Activated CD4-positive, alpha-beta T cell treated with anti-CD3 and anti-CD28 coated beads for 48 hours (primary cell): ENCODE measurements around the gene CIPC.

ENCODE experiments used
- DNase-seq: peaks from one replicate; pipeline ENCODE4 v3.0.0-alpha.2; 2020

The CIPC gene

GRCh38 chr14:77104393-77104792 lies 6.3 kb downstream of the CIPC start:
- DNase-seq, result no peak

DNA sequence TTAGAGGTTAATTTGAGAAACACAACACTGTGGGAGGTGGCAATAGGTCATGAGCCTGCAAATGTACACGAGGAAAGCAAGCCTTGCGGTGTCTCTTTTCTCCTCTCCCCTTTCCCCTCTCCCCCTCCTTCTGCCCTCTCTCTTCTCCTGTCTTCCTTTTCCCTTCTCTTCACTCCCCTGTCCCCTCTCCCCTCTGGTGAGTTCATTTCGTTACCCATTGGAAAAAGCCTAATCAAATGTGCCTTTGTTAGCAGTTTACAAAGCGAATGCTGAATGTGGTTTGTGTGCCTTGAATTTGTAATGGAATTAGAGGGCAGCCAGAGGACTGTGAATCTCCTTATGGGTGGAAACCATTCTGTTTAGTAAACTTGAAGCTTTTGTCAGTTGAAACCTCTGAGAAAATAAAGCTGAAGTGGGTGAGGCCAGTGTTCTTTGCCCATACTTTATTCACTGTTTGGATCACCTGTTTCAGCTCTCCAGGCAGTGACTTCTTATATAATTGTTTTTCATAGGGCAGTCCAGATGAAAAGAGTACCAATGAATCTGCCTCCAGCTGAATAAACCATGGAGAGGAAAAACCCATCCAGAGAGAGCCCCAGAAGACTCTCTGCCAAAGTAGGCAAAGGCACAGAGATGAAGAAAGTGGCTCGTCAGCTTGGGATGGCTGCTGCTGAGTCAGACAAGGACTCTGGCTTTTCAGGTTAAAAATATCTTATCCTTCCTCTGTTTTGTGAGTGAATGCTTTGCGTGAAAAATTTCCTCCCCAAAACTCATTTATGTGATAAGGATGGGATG lies 7.3 kb downstream of the CIPC start:
- no peak for DNase-seq

GRCh38 chr14:77106666-77107065 lies 8.6 kb downstream of the CIPC start:
- DNase-seq, result no peak

DNA sequence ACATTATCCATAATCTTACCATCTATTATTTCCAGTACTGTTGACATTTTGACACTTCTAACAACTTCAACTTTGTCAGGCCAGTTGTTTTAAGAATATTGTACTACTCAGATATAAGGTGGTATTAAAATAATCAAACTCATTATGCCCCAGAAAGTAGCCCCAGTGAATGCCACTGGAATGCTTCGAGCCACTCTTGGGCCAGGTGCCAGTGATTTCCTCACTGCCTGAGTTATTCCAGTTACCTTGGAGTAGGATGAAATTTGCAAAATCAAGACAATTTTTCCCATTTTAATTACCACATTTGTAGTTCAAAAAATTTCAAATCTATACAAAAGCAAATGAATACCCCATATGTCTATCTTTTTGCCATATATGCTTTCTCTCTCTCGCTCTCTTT lies 9.2 kb downstream of the CIPC start:
- DNase-seq, result no peak

GRCh38 chr14:77108753-77109152 lies 10.7 kb downstream of the CIPC start:
- no peak for DNase-seq

GRCh38 chr14:77109656-77110055 lies 11.6 kb downstream of the CIPC start:
- DNase-seq, result no peak

- DNase-seq, result no peak
Observed at GRCh38 chr14:77110286-77110685, 12.2 kb downstream of the CIPC start.

DNA sequence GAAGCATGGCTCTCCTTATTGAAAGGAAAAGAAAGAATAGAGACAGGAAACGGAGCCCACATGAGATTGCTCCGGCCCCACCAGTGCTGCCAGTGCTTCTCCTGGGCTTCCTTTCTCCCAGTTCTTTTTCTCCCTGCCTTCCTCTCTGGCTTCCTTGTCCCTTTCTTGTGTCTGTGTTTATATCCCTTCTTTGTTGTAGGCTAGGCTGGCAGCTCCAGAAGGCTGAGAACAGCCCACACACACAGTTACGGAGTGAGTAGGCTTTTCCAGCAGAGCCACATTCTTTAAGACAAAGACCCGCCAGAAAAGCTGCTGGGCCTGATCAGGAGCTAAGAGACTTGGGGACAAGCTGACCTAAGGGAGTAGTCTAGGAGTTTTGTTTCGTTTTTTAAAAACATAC lies 13.0 kb downstream of the CIPC start:
- DNase-seq, result no peak

GRCh38 chr14:77113644-77114043 lies 15.6 kb downstream of the CIPC start:
- DNase-seq, result no peak

GRCh38 chr14:77114609-77115008 lies 16.6 kb downstream of the CIPC start:
- DNase-seq, result no peak

DNA sequence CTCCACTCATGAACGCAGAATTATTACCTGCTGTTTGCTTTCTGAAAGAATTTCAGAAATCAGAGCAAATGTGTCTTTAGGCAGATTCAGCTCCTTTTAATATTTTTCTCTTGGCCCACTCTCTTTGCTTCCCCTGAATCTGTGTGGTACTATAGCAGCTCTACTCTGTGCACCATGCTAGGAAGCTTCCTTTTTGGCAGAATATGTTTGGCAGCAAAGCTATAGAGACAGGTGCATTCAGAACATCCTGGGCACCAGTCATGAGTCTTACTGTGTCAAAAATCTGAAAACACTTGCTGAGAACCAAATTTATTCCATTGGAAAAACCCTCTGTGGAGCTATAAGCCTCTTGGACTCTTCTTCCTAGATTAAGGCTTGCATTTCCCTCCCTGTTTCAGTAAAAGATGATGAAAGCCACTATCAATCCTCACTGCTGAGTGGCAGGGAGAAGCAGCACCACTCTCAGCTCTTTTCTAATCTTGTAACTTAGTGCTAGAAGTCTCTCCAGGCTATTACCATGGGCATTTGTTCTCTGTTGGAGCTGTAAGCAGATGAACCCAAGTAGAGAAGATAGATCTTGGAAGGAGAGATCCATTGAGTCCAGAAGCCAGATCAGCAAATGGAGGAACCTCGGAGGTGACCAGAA lies 18.2 kb downstream of the CIPC start:
- DNase-seq, result no peak

DNA sequence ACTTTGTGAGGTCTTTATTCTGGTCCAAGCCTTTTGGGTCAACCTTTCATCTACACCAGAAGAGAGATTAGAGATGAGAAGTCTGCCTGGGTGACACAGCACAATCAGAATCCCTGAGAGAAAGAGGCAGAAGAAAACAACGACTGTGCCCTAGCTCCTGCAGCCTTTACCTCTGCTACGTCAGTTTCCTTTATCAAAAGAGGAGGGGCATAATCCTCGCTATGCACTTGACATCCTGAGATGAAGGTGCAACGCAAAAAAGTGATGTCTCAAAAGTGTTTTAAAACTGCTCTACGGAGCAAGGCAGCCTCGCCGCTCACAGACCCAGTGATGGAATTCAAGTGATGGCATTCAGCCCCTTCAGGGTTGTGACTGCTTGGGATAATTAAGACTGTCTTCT lies 21.8 kb downstream of the CIPC start:
- no peak for DNase-seq

- no peak for DNase-seq
Observed at GRCh38 chr14:77120771-77121743, 23.0 kb downstream of the CIPC start.

DNA sequence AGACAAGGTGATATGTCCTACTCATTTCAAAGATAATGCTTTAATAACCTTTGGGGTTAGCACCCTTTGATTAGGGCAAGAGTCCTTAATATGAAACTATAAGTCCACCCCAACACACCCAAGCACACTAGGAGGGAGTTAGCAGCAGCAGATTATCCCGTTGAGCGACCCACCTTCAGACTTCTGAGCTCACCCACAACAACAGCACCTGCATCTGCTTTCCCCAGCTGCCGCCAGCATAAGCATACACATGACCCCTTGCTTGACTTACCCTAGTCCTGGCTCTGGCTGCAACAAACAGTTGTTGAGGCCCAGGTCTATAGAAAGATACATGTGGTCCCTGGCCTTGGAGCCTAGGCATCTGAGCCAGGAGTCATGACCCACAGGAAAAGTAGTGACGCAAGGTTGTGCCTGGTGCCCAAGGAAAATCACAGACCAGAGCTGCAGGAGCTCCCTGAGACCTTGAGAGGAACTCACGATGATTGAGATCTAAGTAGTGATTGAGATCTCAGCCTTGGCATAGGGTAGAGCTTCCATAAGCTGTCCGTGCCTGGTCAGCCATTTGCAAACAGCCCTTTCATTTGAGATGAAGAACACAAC lies 24.6 kb downstream of the CIPC start:
- no peak for DNase-seq

DNA sequence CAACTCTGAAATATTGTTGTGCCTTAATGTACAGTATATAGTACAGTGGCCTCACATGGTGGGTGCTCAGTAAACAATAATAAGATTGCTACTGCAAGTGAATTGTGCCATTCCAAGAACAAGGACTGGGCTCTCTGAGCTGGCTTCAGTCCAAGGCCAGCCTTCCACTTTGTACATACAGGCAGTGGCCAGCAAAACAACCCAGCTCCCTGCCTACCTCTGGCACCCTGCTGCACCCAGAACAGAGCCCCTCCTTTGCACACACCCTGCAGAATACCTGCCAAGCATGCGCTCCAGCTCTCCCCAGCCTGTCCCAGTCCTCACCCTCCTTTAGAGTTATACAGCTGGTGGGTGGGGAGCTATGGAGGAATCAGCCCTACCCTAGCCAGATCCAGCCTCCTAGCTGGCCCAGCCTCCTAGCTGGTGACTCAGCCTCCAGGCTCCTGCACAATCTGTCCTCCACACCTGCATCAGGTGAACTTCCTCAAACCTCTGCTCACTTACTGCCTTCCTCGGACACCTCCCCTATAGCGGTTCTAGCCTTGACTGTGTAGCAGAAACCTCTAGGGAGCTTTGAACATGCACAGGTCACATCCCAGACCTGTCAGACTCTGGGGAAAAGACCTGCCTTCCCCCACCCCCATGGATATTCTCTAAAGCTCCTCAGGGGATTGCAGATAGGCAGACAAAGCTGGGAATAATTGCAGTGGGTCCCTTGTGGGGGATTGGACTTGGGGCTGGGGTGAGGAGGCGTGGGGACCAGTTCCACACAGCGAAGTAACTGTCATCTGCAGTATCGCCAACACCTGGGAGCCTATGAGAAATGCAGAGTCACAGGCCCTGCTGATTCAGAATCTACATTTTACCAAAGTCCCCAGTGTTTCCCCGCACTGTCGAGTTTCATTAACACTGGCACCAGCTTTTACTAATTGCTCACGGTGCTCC lies 25.6 kb downstream of the CIPC start:
- DNase-seq, result no peak

- peak; percentile 65 for DNase-seq
Observed at GRCh38 chr14:77124345-77125280, 26.6 kb downstream of the CIPC start.

- DNase-seq, result no peak
Observed at GRCh38 chr14:77125281-77125801, 27.3 kb downstream of the CIPC start.

- no peak for DNase-seq
Observed at GRCh38 chr14:77125823-77126325, 27.8 kb downstream of the CIPC start.

- DNase-seq, result no peak
Observed at GRCh38 chr14:77126461-77126990, 28.5 kb downstream of the CIPC start.

DNA sequence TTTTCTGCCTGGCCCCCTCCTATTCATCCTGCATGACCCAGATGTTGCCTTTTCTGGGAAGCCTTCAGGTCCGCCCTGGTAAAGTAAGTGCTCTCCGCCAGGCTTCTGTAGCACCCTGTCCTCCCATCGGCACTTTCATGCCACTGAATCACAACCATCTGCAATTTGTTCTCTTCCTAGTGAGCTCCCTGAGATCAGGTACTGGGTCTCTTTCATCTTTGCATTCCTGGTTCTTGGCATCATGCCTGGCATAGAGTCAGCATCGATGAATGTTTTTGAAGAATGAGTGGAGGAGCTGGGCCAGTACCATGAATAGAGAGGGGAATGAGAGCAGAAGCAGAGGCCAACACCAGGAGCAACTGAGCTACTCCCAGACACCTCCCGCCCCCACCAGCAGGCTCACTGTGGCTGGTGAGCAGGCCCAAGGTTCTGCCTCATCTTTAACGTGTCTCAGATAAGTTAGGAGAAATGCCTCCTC lies 30.4 kb downstream of the CIPC start:
- no peak for DNase-seq
